C4-2B (cell line): ENCODE measurements around the gene GABBR1.
A peak's percentile ranks its signal among the peaks of the same experiment; 100 is the strongest.

Experiments used
- H3K27ac ChIP-seq: fragments of 450-650 bp; 2 replicates; pipeline ENCODE4 v1.5.1; 2017
- CTCF ChIP-seq: fragments of 450-650 bp; conservative IDR thresholded peaks from 2 replicates; pipeline ENCODE4 v1.5.1; 2017; ENCODE audit warnings: mild to moderate bottlenecking
- ZFX ChIP-seq: fragments of 450-650 bp; IDR thresholded peaks from 2 replicates; pipeline ENCODE4 v1.6.1; 2017

The GABBR1 gene

DNA sequence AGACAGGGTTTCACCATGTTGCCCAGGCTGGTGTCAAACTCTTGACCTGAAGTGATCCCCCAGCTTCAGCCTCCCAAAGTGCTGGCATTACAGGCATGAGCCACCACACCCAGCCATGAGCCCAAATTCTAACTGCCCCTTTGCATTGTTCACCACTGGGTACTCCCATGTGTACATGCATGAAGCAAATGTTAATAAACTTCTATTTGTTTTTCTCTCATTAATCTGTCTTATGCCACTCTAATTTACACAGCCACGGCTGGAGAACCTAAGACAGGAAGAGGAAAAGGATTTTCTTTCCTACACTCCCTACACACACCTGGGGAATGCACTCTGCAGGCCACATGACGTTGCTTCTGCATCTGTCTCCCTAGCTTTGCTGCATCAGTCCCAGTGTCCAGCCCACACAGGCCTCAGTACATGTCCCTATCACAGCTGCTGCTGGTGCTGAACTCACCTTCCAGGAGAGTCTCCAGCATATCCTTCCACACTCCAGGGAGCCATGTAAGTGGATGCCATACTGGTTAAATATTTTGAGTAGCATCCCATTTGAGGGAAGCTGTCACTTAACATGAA lies 34.7 kb downstream of the GABBR1 start:
- no peak overlapping the region for H3K27ac ChIP-seq
- TF ChIP-seq CTCF (no peak), ZFX (no peak)

DNA sequence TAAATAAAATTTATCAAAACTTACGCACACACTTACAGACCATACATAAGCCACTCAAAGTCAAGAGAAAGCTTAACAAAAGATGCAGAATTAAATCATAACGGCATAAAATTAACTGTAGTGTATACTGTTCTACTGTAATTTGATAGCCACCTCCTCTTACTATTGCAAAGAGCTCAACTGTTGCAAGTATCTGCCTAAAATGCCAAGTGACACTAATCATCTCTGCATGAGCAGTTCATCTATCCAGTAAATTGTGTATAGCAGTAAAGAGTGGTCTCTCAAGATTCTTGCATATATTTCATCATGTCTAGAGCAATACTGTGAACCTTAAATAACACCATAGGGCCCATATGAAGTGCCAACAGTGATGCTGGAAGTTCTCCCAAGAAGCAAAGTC lies 35.8 kb downstream of the GABBR1 start:
- no peak overlapping the region for H3K27ac ChIP-seq
- no peak for TF ChIP-seq CTCF
- TF ChIP-seq ZFX, result no peak

- TF ChIP-seq CTCF (no peak), ZFX (no peak)
- no peak overlapping the region for H3K27ac ChIP-seq
These were observed 36.5 kb downstream of the GABBR1 start for GRCh38 chr6:29596381-29596900.

DNA sequence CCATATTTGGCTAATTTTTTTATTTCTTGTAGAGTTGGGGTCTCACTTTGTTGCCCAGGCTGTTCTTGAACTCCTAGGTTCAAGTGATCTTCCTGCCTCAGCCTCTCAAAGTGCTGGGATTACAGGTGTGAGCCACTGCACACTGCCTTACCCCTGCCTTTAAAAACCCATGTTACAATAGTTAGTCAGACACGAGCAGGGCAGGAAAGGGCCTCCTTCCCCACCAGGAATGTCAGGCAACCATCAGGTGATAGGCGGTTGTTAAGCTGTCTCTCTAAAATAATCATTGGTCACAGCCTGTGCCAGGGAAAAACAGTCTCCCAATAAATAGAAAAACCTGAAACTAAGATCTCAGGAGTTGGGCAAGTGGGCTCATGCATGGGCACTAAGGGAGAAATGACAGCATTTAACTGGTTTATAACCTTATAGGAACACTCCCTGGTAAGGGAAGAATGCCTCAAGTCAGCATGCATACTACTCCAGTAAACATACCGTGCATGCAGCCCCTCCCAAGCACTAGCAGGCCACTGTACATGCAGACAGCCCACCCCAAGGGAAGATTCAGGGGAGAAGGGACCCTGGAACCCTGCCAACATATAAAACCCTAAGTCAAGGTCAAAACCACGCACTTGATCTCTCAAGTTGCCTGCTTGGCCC lies 39.7 kb downstream of the GABBR1 start:
- no peak overlapping the region for H3K27ac ChIP-seq
- TF ChIP-seq ZFX (no peak), CTCF (no peak)

- no peak overlapping the region for H3K27ac ChIP-seq
- no peak for TF ChIP-seq ZFX
- no peak for TF ChIP-seq CTCF
These were observed 41.3 kb downstream of the GABBR1 start for GRCh38 chr6:29591677-29592076.

GRCh38 chr6:29590218-29590808 lies 42.7 kb downstream of the GABBR1 start:
- no peak overlapping the region for H3K27ac ChIP-seq
- TF ChIP-seq ZFX (no peak), CTCF (no peak)

DNA sequence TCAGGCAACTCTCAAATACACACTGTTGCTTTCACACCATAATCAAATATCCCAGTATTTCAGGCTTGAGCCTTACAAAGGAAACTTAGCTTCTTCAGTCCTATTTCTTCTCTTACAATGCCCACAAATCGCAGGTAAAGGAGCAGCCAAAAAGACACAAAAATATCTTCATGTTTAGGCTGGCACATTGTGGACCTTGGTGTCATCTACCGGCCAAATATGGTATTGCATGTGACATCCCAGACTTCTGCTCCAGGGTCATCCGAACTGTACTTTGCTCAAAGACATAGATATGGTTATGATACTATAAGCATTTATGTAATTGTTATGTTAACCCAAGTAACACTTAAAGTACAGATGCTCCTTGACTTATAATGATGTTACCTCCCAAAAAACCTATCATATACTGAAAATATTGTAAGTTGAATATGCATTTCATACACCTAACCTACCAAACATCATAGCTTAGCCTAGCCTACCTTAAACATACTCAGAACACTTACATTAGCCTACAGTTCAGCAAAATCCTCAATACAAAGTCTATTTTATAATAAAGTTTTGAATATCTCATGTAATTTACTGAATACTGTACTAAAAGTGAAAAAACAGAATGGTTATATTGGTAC lies 43.4 kb downstream of the GABBR1 start:
- no peak overlapping the region for H3K27ac ChIP-seq
- TF ChIP-seq ZFX (no peak), CTCF (peak; percentile 96)
